Stimulated activated CD8-positive, alpha-beta memory T cell treated with anti-CD3 and anti-CD28 coated beads, Interleukin-7, amount 100 ng/mL, for 48 hours (primary cell): ENCODE measurements around the gene RASAL2.

Experiments
- DNase-seq, 2 donors: peaks; one replicate each; pipeline ENCODE4 v3.0.0-alpha.2; 2020; ENCODE audit warnings: low read depth in 1 of 2; ENCODE audit errors: extremely low read depth in 1 of 2

The RASAL2 gene

GRCh38 chr1:178418284-178418955, 324.5 kb downstream of the RASAL2 start:
- no peak for DNase-seq

DNA sequence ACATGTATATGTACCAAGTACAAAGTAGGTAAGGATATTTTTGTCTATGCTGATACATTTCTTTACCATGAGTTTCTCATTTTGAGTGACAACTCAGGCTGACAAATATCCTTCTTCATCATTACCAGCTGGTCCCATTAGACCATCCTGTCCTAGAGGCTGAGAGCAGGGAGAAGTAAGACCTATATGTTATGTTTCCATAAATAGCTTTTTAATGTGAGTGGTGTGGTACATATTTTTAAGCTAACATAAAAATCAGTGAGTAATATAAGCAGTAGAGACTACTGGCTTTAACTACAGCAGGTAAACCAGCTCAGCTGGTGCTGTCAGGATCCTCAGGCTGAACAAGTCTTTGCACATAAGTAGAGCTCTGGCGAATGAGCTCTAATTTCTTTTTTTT, 340.5 kb downstream of the RASAL2 start:
- no peak for DNase-seq

GRCh38 chr1:178434899-178435435, 341.1 kb downstream of the RASAL2 start:
- DNase-seq: no peak

DNA sequence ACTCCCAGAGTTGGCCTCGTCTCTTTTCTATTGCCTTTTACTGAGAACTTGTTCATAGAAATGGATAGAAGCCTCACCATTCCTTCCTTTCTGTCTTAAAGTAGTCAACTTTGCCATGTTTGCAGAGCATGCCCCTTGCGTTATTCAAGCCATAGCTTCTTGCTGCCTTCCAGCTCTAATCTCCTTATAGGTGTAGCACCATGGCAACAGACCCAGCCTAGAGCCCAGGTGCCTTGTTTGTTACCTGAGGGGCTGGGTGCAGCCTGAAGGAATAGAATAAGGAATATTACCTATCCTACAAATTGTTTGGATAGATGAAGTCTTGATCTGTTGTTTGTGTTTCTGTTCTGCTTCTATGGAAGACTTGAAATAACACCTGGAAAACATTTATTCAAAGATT, 343.0 kb downstream of the RASAL2 start:
- no peak for DNase-seq

- no peak for DNase-seq
Measured at GRCh38 chr1:178438432-178438831, 344.5 kb downstream of the RASAL2 start.

DNA sequence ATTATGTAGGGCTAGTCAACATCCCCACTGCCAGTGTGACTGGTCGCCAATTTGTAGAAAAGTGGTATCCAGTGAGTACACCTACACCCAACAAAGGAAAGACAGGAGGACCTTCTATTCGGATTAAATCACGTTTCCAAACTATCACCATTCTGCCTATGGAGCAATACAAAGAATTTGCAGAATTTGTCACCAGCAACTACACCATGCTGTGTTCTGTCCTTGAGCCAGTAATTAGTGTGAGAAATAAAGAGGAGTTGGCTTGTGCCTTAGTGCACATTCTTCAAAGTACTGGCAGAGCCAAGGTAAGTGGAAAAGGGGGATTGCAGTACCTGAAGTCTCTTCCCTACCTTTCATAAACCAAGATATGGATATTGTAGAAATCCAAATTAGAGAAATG, 349.0 kb downstream of the RASAL2 start:
- no peak for DNase-seq

DNA sequence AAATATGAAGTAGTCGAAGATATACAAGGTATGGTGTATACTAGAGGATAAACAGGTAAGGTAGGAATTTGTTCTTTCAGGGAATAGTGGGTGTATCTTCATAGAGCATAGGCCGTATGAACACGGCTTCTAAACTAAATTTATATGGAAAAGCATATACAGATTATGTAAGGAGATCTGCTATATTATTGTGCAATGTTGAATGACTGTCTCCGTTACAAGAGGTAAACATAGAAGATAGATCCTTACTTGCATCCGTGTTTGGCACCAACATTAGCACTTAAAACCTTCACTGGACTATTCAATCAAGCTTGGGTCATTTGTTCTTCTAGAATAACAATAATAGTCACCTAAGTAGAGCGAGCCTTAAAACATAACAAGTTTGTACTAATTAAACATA, 357.0 kb downstream of the RASAL2 start:
- DNase-seq: no peak

DNA sequence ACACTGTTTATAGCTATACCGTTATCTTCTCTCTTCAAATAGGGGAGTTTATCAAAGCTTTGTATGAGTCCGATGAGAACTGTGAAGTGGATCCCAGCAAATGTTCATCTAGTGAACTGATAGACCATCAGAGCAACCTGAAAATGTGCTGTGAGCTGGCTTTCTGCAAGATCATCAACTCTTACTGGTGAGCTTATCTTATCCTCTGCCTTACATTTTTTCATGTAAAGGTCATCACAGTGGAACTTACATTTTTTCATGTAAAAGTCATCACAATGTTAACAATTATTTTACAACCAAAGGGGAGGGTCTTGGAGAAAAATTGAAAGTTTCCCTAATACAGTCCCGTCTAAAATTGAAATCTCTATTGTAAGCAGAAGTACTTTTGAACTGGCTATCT, 357.6 kb downstream of the RASAL2 start:
- no peak for DNase-seq

- no peak for DNase-seq
Measured at GRCh38 chr1:178452013-178452412, 358.1 kb downstream of the RASAL2 start.

GRCh38 chr1:178456472-178456871, 362.6 kb downstream of the RASAL2 start:
- no peak for DNase-seq

DNA sequence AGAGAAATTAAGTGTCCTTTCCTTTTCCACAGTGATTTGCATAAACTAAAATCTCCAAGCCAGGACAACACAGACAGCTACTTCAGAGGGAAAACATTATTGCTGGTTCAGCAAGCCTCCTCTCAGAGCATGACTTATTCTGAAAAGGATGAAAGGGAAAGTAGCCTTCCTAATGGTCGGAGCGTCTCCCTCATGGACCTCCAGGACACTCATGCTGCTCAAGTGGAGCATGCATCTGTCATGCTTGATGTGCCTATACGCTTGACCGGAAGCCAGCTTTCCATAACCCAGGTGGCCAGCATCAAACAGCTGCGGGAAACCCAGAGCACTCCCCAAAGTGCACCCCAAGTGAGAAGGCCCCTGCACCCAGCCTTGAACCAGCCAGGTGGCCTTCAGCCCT, 363.7 kb downstream of the RASAL2 start:
- DNase-seq: no peak

- DNase-seq: no peak
Measured at GRCh38 chr1:178458203-178458602, 364.3 kb downstream of the RASAL2 start.

GRCh38 chr1:178461104-178461503, 367.2 kb downstream of the RASAL2 start:
- DNase-seq: no peak

GRCh38 chr1:178461701-178462100, 367.8 kb downstream of the RASAL2 start:
- DNase-seq: no peak

DNA sequence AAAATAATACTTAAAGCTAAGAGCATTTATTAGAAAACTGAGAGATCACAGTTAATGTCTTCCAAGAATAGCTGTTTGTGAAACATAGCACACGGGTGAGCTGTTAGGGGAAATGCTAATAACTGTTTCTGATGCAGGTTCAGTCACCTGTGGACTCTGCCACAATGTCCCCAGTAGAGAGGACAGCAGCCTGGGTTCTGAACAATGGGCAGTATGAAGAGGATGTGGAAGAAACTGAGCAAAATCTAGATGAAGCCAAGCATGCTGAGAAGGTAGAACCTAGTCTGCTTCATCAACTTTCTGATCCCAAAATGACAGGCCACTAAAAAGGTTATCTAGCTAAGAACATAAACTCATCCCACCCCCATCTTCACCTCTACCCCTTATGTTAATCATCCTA, 370.2 kb downstream of the RASAL2 start:
- DNase-seq: no peak

DNA sequence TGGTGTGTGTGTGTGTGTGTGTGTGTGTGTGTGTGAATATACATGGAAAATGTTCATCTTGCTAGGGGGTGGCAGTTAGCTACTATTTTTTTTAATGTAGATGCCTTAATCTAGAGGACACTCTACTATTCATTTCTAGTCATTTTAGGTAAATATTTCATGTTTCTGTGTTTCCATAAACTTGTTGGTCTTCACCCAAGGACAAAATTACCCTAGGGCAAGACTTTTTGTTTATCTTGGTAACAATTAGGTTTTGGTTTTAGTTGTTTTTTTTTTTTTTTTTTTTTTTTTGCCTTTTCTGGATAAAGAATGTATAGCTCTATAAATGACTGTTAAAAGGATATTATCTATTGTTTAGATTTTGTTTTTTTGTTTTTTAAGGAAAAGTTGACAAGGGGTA, 370.7 kb downstream of the RASAL2 start:
- DNase-seq: no peak

DNA sequence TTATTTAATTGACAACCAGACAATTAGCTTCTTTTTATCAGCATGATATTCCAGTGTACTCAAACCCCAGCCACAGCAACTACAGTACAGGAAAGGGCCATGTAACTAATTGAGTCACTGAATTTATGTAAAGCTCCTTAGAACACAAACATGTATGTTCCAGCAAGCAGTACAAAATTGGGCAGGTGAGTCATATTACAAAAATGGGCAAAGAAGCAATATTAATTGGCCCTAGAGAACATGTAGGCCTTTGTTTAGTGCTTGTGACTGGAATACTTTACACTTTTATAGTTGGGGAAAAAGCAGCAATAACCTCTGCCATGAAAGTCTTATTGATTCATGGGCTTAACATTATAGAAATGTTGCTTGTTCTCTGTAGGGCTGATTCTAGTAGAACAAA, 371.1 kb downstream of the RASAL2 start:
- DNase-seq: no peak

DNA sequence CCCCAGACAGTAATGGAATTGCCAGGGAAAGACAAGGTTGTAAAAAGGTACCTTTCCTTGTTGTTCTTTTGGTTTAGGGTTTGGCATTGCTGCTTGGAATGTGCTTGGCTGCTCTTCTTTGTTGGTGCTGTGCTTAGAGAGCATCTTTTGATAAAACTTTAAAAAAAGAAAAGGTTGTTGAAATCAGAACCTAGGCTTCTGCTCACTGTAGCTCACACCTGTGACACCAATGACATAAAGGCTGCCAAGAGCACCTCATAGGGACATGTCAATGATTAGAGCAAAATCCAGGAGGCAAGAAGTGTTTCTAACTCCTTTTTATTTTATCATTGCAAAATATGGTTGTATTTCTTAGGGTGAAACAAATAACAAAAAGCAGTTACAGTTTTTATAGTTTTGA, 373.9 kb downstream of the RASAL2 start:
- DNase-seq: no peak

GRCh38 chr1:178470411-178470960, 376.6 kb downstream of the RASAL2 start:
- no peak for DNase-seq

- DNase-seq: no peak
Measured at GRCh38 chr1:178472531-178472930, 378.6 kb downstream of the RASAL2 start.

GRCh38 chr1:178477373-178477772, 383.5 kb downstream of the RASAL2 start:
- DNase-seq: no peak

GRCh38 chr1:178477841-178478240, 383.9 kb downstream of the RASAL2 start:
- no peak for DNase-seq
